Neuronal stem cell (in vitro differentiated cells): ENCODE results near the gene IL36RN.

Experiments
- DNase-seq: peaks from one replicate; pipeline ENCODE4 v3.0.0-alpha.2; 2013; ENCODE audit warnings: low spot score
- H2AFZ ChIP-seq: one replicate; pipeline ENCODE4 v1.6.1; 2013; ENCODE audit warnings: mild to moderate bottlenecking, low read length, inconsistent platforms
- H2AK5ac ChIP-seq: 2 replicates; pipeline ENCODE4 v1.6.1; 2013; ENCODE audit warnings: low read depth, mild to moderate bottlenecking, inconsistent platforms, low read length, moderate library complexity, mixed read lengths
- H2BK120ac ChIP-seq: 2 replicates; pipeline ENCODE4 v1.6.1; 2013; ENCODE audit warnings: low read depth, mild to moderate bottlenecking, inconsistent platforms, low read length, moderate library complexity, mixed read lengths
- H2BK12ac ChIP-seq: one replicate; pipeline ENCODE4 v1.6.1; 2013; ENCODE audit warnings: low read length, inconsistent platforms
- H2BK15ac ChIP-seq: 2 replicates; pipeline ENCODE4 v1.6.1; 2013; ENCODE audit warnings: mild to moderate bottlenecking, low read length, inconsistent platforms, mixed read lengths
- H2BK5ac ChIP-seq: one replicate; pipeline ENCODE4 v1.6.1; 2013; ENCODE audit warnings: inconsistent platforms, mild to moderate bottlenecking, low read length, moderate library complexity
- H3K14ac ChIP-seq: one replicate; pipeline ENCODE4 v1.6.1; 2013; ENCODE audit warnings: low read length, inconsistent platforms
- H3K18ac ChIP-seq: 2 replicates; pipeline ENCODE4 v1.6.1; 2013; ENCODE audit warnings: low read length, inconsistent platforms
- H3K23ac ChIP-seq: 2 replicates; pipeline ENCODE4 v1.6.1; 2013; ENCODE audit warnings: low read depth, mild to moderate bottlenecking, mixed read lengths, low read length, inconsistent platforms; ENCODE audit not compliant: poor library complexity
- H3K27ac ChIP-seq: replicated peaks from 3 replicates; pipeline ENCODE4 v1.5.1; 2013; ENCODE audit warnings: low read length, inconsistent platforms
- H3K27me3 ChIP-seq, 3 experiments: 2 replicates each; pipeline ENCODE4 v1.6.1; 2013; ENCODE audit warnings: low read length in 3 of 3, mild to moderate bottlenecking in 2 of 3, inconsistent platforms in 1 of 3, low read depth in 1 of 3, mixed read lengths in 1 of 3, moderate library complexity in 1 of 3; ENCODE audit not compliant: control insufficient read depth in 3 of 3, insufficient read depth in 3 of 3
- H3K36me3 ChIP-seq, 2 donors: replicated peaks in 1 of 2; 2 replicates each; pipeline ENCODE4 v1.6.1; 2013; ENCODE audit warnings: low read length in 2 of 2; ENCODE audit not compliant: control insufficient read depth in 2 of 2, insufficient read depth in 2 of 2
- H3K4ac ChIP-seq: 2 replicates; pipeline ENCODE4 v1.6.1; 2013; ENCODE audit warnings: inconsistent platforms, mild to moderate bottlenecking, low read length, moderate library complexity
- H3K4me1 ChIP-seq, 2 donors: 1 replicate in 1 of 2; 2 replicates in 1 of 2; pipeline ENCODE4 v1.6.1; 2013; ENCODE audit warnings: low read length in 2 of 2, low read depth in 1 of 2; ENCODE audit not compliant: control insufficient read depth in 2 of 2, insufficient read depth in 1 of 2
- H3K4me2 ChIP-seq: one replicate; pipeline ENCODE4 v1.6.1; 2013; ENCODE audit warnings: mild to moderate bottlenecking, low read length, inconsistent platforms; ENCODE audit not compliant: insufficient read depth, poor library complexity, severe bottlenecking
- H3K4me3 ChIP-seq, 2 donors: 2 replicates each; pipeline ENCODE4 v1.5.1; 2013; ENCODE audit warnings: low read length in 2 of 2, mild to moderate bottlenecking in 2 of 2, inconsistent platforms in 1 of 2, moderate library complexity in 1 of 2
- H3K79me1 ChIP-seq: one replicate; pipeline ENCODE4 v1.6.1; 2013; ENCODE audit warnings: low read depth, mild to moderate bottlenecking, inconsistent platforms, low read length, moderate library complexity
- H3K9ac ChIP-seq: one replicate; pipeline ENCODE4 v1.6.1; 2013; ENCODE audit warnings: mild to moderate bottlenecking, low read depth, low read length, inconsistent platforms; ENCODE audit not compliant: poor library complexity
- H3K9me3 ChIP-seq, 2 donors: replicated peaks in 1 of 2; 2 replicates each; pipeline versions ENCODE3 to v1.6.1; 2013; ENCODE audit warnings: low read length in 2 of 2, mild to moderate bottlenecking in 2 of 2, inconsistent platforms in 1 of 2, low read depth in 1 of 2, mixed read lengths in 1 of 2, moderate library complexity in 1 of 2; ENCODE audit not compliant: control insufficient read depth in 2 of 2, insufficient read depth in 1 of 2
- H4K8ac ChIP-seq: one replicate; pipeline ENCODE4 v1.6.1; 2013; ENCODE audit warnings: low read depth, mild to moderate bottlenecking, inconsistent platforms, low read length, moderate library complexity
- H4K91ac ChIP-seq: one replicate; pipeline ENCODE4 v1.6.1; 2013; ENCODE audit warnings: low read length, low read depth, mild to moderate bottlenecking, inconsistent platforms; ENCODE audit not compliant: poor library complexity
- WGBS, 2 donors: extraction: QIAGEN DNeasy Blood & Tissue Kit; methylation state at CpG; one replicate each; pipeline ENCODE4 v1.1.7; 2013; ENCODE audit warnings: missing lambda C conversion rate in 2 of 2, mixed read lengths in 1 of 2; ENCODE audit not compliant: insufficient read length in 2 of 2, insufficient replicate concordance in 1 of 2; ENCODE audit errors: extremely low coverage in 2 of 2; 5-methylcytosine and 5-hydroxymethylcytosine counted together

The IL36RN gene

DNA sequence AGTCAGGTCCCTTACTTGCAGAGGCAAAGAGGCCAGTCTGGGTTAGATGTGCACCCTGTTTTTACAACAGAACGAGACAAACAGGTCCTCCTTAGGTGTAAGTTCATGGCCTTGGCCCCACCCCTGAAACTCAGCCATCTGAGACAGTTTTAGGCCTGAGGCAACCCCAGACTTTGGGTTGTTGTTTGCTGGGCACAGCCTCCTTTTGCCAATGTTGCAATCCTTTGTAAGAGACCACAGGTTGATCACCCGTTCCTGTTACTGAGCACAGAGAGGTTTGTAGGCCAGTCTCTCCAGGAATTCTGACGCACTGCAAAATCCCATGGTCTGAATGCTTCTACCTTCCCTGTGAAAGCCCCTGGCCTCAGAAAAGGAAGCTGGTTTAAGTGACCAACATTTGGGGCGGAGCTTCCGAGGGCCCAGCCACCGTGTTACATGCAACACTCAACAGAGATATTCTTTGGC, 52.9 kb downstream of the IL36RN start:
- Histone ChIP-seq H3K18ac (no peak overlapping the region), H3K27ac (no peak overlapping the region), H4K8ac (no peak overlapping the region), H2AFZ (no peak overlapping the region), H3K23ac (no peak overlapping the region), H3K14ac (no peak overlapping the region), H2BK120ac (no peak overlapping the region), H3K4me2 (no peak overlapping the region), H3K9ac (no peak overlapping the region), H3K36me3 (no peaks in the 10 kb centered on the region), H4K91ac (no peak overlapping the region), H2AK5ac (no peak overlapping the region), H3K4me1 (no peaks in the 10 kb centered on the region), H2BK15ac (no peak overlapping the region), H3K4me3 (no peak overlapping the region), H3K79me1 (no peaks in the 10 kb centered on the region), H3K9me3 (no peaks in the 10 kb centered on the region), H2BK5ac (no peak overlapping the region), H3K4ac (no peak overlapping the region), H2BK12ac (no peak overlapping the region), H3K27me3 (peaks cover 0 to 4% (median 0%) of the 10 kb centered on the region in 3 experiments)
- no CpG with 5 or more reads among the region's 6 CpGs for WGBS, 2 donors
- DNase-seq: no peak

DNA sequence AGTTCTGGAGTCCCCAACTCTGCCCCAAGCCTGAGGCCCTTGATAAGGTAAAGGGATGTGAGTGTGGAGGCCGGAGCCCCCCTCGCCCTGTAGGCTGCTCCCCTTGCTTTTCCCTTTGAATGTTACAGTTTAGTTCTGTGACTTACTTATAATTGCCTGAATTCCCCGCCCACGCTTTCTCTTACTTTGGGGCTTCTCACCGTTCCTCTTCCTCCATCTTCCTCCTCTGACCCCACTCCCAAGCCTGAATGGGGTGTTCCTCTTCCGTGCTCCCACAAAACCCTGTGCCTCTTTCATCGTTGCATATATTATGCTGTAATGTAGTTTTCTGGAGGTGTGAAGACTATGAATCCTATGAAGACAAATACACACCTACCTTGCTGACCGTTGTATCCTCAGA, 53.4 kb downstream of the IL36RN start:
- Histone ChIP-seq H2BK120ac (no peak overlapping the region), H3K4me1 (no peaks in the 10 kb centered on the region), H2BK5ac (no peak overlapping the region), H3K4ac (no peak overlapping the region), H3K27me3 (peaks cover 0 to 7% (median 0%) of the 10 kb centered on the region in 3 experiments), H3K27ac (no peak overlapping the region), H4K8ac (no peak overlapping the region), H3K9me3 (no peaks in the 10 kb centered on the region), H3K79me1 (no peaks in the 10 kb centered on the region), H3K4me2 (no peak overlapping the region), H3K18ac (no peak overlapping the region), H3K14ac (no peak overlapping the region), H3K36me3 (no peaks in the 10 kb centered on the region), H3K4me3 (no peak overlapping the region), H3K9ac (no peak overlapping the region), H2AFZ (no peak overlapping the region), H4K91ac (no peak overlapping the region), H3K23ac (no peak overlapping the region), H2BK12ac (no peak overlapping the region), H2BK15ac (no peak overlapping the region), H2AK5ac (no peak overlapping the region)
- WGBS, 2 donors: no CpG with 5 or more reads among the region's 8 CpGs
- no peak for DNase-seq

DNA sequence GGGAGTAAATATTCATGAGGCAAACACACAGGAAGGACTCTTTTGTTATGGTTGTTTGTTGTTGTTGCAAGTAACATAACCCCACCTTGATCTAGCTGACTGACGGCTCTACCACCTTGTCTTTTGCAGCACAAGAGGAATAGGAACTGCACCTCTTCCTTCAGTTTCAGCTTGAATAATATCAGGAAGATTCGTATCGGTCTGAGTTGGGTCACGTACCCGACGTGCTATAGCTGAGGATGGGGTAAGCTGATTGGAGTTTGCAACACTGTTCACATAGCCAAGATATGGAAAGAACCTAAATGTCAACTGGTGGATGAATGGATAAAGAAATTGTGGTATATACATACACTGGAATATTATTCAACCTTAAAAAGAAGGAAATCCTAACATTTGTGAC, 53.9 kb downstream of the IL36RN start:
- Histone ChIP-seq H2AK5ac (no peak overlapping the region), H3K9me3 (no peaks in the 10 kb centered on the region), H3K4me1 (no peaks in the 10 kb centered on the region), H2BK5ac (no peak overlapping the region), H3K18ac (no peak overlapping the region), H2BK120ac (no peak overlapping the region), H3K23ac (no peak overlapping the region), H3K14ac (no peak overlapping the region), H4K91ac (no peak overlapping the region), H2BK15ac (no peak overlapping the region), H2AFZ (no peak overlapping the region), H3K4ac (no peak overlapping the region), H3K9ac (no peak overlapping the region), H4K8ac (no peak overlapping the region), H2BK12ac (no peak overlapping the region), H3K27ac (no peak overlapping the region), H3K4me3 (no peak overlapping the region), H3K79me1 (no peaks in the 10 kb centered on the region), H3K27me3 (peaks cover 0 to 7% (median 0%) of the 10 kb centered on the region in 3 experiments), H3K36me3 (no peaks in the 10 kb centered on the region), H3K4me2 (no peak overlapping the region)
- no CpG with 5 or more reads among the region's 6 CpGs for WGBS, 2 donors
- DNase-seq: no peak

DNA sequence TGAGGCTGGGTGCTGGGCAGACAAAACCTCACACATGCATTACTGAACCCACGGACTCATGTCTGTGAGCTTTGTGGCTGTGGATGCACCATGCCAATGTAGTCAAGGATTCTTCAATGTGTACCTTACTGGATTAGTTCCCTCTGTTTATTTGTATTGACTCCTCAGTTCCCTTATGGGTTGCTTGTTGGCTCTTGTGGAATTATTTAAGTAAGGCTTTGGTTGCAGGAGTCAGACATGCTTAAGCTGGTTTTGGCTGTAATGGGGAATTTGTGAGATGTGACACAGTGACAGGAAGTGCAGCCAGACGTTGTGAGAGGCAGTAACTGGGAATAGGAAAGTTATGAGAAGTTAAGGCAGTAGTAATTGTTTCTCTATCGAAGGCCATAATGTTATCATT, 54.8 kb downstream of the IL36RN start:
- H3K27ac ChIP-seq: no peak overlapping the region

More for the DNA sequence above, 54.8 kb downstream of the IL36RN start:
- no peaks in the 10 kb centered on the region for H3K9me3 ChIP-seq
- no peak overlapping the region for H4K91ac ChIP-seq
- H3K36me3 ChIP-seq: no peaks in the 10 kb centered on the region
- no peak overlapping the region for H3K4ac ChIP-seq
- H3K4me2 ChIP-seq: no peak overlapping the region
- no peak overlapping the region for H2AFZ ChIP-seq
- H3K23ac ChIP-seq: no peak overlapping the region
- H3K14ac ChIP-seq: no peak overlapping the region
- DNase-seq: no peak
- no peak overlapping the region for H2AK5ac ChIP-seq
- no peak overlapping the region for H2BK5ac ChIP-seq
- WGBS, 2 donors: no CpG with 5 or more reads among the region's 3 CpGs
- H3K9ac ChIP-seq: no peak overlapping the region
- no peak overlapping the region for H2BK15ac ChIP-seq
- H2BK120ac ChIP-seq: no peak overlapping the region
- H3K4me1 ChIP-seq: no peaks in the 10 kb centered on the region
- H4K8ac ChIP-seq: no peak overlapping the region
- H3K27me3 ChIP-seq: peaks cover 0 to 7% (median 0%) of the 10 kb centered on the region in 3 experiments
- H3K18ac ChIP-seq: no peak overlapping the region
- H3K79me1 ChIP-seq: no peaks in the 10 kb centered on the region
- no peak overlapping the region for H3K4me3 ChIP-seq
- no peak overlapping the region for H2BK12ac ChIP-seq
